Neural progenitor cell (in vitro differentiated cells): ENCODE measurements around the gene B4GALT5. TPM values are rescaled to one million over a fixed set of nuclear protein-coding genes. Genes with fewer than 3 reads are reported as not detected.
"Not testable (repeated sequence)": the region's sequence is repeated elsewhere in the genome, so short reads cannot be mapped to it uniquely, and the experiment has no call there.

Experiments used
- DNase-seq: peaks from one replicate; pipeline ENCODE4 v3.0.0-alpha.2; 2016; ENCODE audit warnings: low spot score
- H2AFZ ChIP-seq: fragments of 200-600 bp; sonication (generic); replicated peaks from 2 replicates; pipeline ENCODE4 v1.6.1; 2016; ENCODE audit warnings: antibody characterized with exemption
- H3F3A ChIP-seq: fragments of 200-600 bp; sonication (generic); 2 replicates; pipeline ENCODE4 v1.6.1; 2016; ENCODE audit warnings: antibody characterized with exemption, low read depth
- H3K27ac ChIP-seq: fragments of 200-600 bp; sonication (generic); 2 replicates; pipeline ENCODE4 v1.5.1; 2016; ENCODE audit warnings: mild to moderate bottlenecking
- H3K27me3 ChIP-seq: fragments of 200-600 bp; sonication (generic); 2 replicates; pipeline ENCODE4 v1.6.1; 2016; ENCODE audit warnings: mild to moderate bottlenecking, moderate library complexity
- H3K36me3 ChIP-seq: fragments of 200-600 bp; sonication (generic); 2 replicates; pipeline ENCODE4 v1.5.1; 2016
- H3K4me1 ChIP-seq: fragments of 200-600 bp; sonication (generic); 2 replicates; pipeline ENCODE4 v1.6.1; 2016; ENCODE audit warnings: mixed run types
- H3K4me2 ChIP-seq: fragments of 200-600 bp; sonication (generic); 2 replicates; pipeline ENCODE4 v1.6.1; 2016
- H3K4me3 ChIP-seq: fragments of 200-600 bp; sonication (generic); 2 replicates; pipeline ENCODE4 v1.5.1; 2016
- H3K79me2 ChIP-seq: fragments of 200-600 bp; sonication (generic); 2 replicates; pipeline ENCODE4 v1.6.1; 2016; ENCODE audit warnings: low read depth
- H3K9ac ChIP-seq: fragments of 200-600 bp; sonication (generic); 2 replicates; pipeline ENCODE4 v1.6.1; 2016
- H3K9me3 ChIP-seq: fragments of 200-600 bp; sonication (generic); 2 replicates; pipeline ENCODE4 v1.5.1; 2016; ENCODE audit warnings: low read depth
- H4K20me1 ChIP-seq: fragments of 200-600 bp; sonication (generic); 2 replicates; pipeline ENCODE4 v1.6.1; 2016; ENCODE audit warnings: low read depth
- H3K27ac Mint-ChIP-seq: 3 replicates; pipeline ENCODE4 v1.8.0; 2021; ENCODE audit warnings: mixed read lengths
- H3K27me3 Mint-ChIP-seq: 2 replicates; pipeline ENCODE4 v1.8.0; 2022; ENCODE audit warnings: low read depth, mild to moderate bottlenecking, inconsistent platforms, moderate library complexity, mixed read lengths; ENCODE audit not compliant: insufficient read depth
- H3K36me3 Mint-ChIP-seq: 3 replicates; pipeline ENCODE4 v1.8.0; 2021; ENCODE audit warnings: mixed read lengths
- H3K4me1 Mint-ChIP-seq: 3 replicates; pipeline ENCODE4 v1.8.0; 2021; ENCODE audit warnings: mixed read lengths
- H3K4me3 Mint-ChIP-seq: 3 replicates; pipeline ENCODE4 v1.8.0; 2021; ENCODE audit warnings: mild to moderate bottlenecking, moderate library complexity, mixed read lengths
- H3K9me3 Mint-ChIP-seq: 3 replicates; pipeline ENCODE4 v1.8.0; 2020; ENCODE audit warnings: mixed read lengths
- EZH2 ChIP-seq: fragments of 200-600 bp; sonication (generic); IDR thresholded peaks from 2 replicates; pipeline ENCODE4 v1.6.1; 2017; ENCODE audit warnings: antibody characterized with exemption, mild to moderate bottlenecking, moderate library complexity
- EZH2phosphoT487 ChIP-seq: fragments of 200-600 bp; sonication (generic); IDR thresholded peaks from 2 replicates; pipeline ENCODE4 v1.6.1; 2017; ENCODE audit warnings: antibody characterized with exemption
- total RNA-seq: library from RNA; depleted of rRNA; stranded (reverse); fragments of >200 nt; gene quantifications from 2 replicates; pipeline ENCODE4 v1.2.3, GENCODE V29; 2015; ENCODE audit warnings: low replicate concordance
- TF ChIP-seq, protein P1 (sequence below): fragments of 200-600 bp; sonication (generic); IDR thresholded peaks from 2 replicates; pipeline ENCODE4 v1.5.1; 2017; ENCODE audit warnings: antibody characterized with exemption, mild to moderate bottlenecking

Gene B4GALT5
- total RNA-seq, 1 donor from 2014 or later, result 60.1 TPM

DNA sequence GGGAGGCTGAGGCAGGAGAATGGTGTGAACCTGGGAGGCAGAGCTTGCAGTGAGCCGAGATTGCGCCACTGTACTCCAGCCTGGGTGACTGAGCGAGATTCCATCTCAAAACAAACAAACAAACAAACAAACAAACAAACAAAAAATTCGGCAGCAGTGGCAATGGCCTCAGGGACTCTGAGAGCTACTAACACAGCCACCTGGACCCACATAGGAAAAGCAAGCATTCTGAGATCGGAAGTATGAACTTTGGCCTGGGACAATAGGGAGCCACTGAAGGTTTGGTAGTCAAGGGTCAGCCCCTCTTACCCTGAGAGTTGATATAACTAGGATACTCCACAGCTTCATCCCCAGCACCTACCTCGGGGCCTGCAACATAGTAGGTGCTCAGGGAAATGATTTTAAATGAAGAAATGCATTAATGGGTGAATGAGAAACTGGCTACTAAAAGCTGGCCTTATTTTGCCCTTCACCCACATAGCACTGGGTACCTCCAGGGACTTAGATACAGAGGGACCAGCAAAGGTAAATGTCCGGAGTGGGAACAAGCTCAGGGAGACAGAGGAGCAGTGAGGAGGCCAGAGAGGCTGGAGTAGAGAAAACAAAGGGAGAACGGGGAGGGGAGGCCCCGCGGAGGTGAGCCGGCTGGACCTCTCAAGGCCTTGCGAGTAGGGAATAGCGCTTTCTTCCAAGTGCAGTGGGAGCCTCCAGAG, 99.2 kb downstream of the B4GALT5 start:
- Histone ChIP-seq H3K27ac (no peak overlapping the region), H3K4me2 (no peak overlapping the region), H3K79me2 (no peaks in the 10 kb centered on the region), H3K36me3 (no peaks in the 10 kb centered on the region), H3K4me1 (no peaks in the 10 kb centered on the region), H3K4me3 (no peak overlapping the region), H3K27me3 (no peaks in the 10 kb centered on the region), H3F3A (no peaks in the 10 kb centered on the region), H4K20me1 (no peaks in the 10 kb centered on the region), H3K9me3 (no peaks in the 10 kb centered on the region), H3K9ac (no peak overlapping the region), H2AFZ (no peak overlapping the region)
- no peak overlapping the region for H3K4me3 Mint-ChIP-seq
- H3K27me3 Mint-ChIP-seq, result peaks cover 15% of the 10 kb centered on the region
- TF ChIP-seq, protein P1, sequence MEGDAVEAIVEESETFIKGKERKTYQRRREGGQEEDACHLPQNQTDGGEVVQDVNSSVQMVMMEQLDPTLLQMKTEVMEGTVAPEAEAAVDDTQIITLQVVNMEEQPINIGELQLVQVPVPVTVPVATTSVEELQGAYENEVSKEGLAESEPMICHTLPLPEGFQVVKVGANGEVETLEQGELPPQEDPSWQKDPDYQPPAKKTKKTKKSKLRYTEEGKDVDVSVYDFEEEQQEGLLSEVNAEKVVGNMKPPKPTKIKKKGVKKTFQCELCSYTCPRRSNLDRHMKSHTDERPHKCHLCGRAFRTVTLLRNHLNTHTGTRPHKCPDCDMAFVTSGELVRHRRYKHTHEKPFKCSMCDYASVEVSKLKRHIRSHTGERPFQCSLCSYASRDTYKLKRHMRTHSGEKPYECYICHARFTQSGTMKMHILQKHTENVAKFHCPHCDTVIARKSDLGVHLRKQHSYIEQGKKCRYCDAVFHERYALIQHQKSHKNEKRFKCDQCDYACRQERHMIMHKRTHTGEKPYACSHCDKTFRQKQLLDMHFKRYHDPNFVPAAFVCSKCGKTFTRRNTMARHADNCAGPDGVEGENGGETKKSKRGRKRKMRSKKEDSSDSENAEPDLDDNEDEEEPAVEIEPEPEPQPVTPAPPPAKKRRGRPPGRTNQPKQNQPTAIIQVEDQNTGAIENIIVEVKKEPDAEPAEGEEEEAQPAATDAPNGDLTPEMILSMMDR, result no peak
- TF ChIP-seq EZH2phosphoT487, result no peak
- TF ChIP-seq EZH2, result no peak
- H3K9me3 Mint-ChIP-seq, result no peaks in the 10 kb centered on the region
- H3K27ac Mint-ChIP-seq, result peak overlapping the region; percentile 21
- H3K36me3 Mint-ChIP-seq, result no peaks in the 10 kb centered on the region
- H3K4me1 Mint-ChIP-seq, result peaks cover 8% of the 10 kb centered on the region
- no peak for DNase-seq

GRCh38 chr20:49612127-49612738, 101.4 kb downstream of the B4GALT5 start:
- Histone ChIP-seq H3K4me3 (no peak overlapping the region), H3F3A (no peaks in the 10 kb centered on the region), H3K79me2 (no peaks in the 10 kb centered on the region), H3K9ac (no peak overlapping the region), H3K27ac (no peak overlapping the region), H3K4me2 (no peak overlapping the region), H3K9me3 (no peaks in the 10 kb centered on the region), H3K36me3 (no peaks in the 10 kb centered on the region), H2AFZ (no peak overlapping the region), H3K4me1 (no peaks in the 10 kb centered on the region), H4K20me1 (no peaks in the 10 kb centered on the region), H3K27me3 (no peaks in the 10 kb centered on the region)
- TF ChIP-seq, protein P1, result no peak
- no peak for TF ChIP-seq EZH2
- no peak for TF ChIP-seq EZH2phosphoT487
- no peak for DNase-seq
- no peaks in the 10 kb centered on the region for H3K36me3 Mint-ChIP-seq
- H3K4me3 Mint-ChIP-seq, result no peak overlapping the region
- H3K9me3 Mint-ChIP-seq, result no peaks in the 10 kb centered on the region
- peaks cover 25% of the 10 kb centered on the region for H3K27me3 Mint-ChIP-seq
- H3K4me1 Mint-ChIP-seq, result peaks cover 8% of the 10 kb centered on the region
- H3K27ac Mint-ChIP-seq, result no peak overlapping the region

DNA sequence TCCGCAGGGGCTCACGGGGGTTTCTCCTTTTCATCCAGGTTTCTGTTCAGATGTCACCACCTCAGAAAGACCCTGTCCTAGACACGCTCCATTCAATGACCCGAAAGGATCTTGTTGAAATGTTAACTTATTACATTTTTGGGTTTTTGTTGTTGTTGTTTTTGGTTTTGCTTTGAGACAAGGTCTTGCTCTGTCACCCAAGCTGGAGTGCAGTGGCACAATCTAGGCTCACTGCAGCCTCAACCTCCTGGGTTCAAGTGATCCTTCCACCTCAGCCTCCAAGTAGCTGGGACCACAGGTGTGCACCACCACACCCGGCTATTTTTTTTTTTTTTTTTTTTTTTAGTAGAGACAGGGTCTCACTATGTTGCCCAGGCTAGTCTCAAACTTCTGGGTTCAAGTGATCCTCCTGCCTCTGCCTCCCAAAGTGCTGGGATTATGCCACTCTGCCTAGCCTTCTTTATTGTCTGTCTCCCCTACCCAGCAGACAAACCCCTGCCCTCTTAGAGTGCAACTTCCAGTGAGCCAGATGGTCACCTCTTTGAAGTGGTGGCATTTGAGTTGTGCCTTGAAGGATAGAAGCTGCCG, 102.0 kb downstream of the B4GALT5 start:
- H3K9me3 ChIP-seq, H3K4me1 ChIP-seq, H3K4me3 ChIP-seq, H3F3A ChIP-seq, H3K9me3 Mint-ChIP-seq, H3K27ac ChIP-seq, H3K27me3 ChIP-seq, H4K20me1 ChIP-seq, H3K79me2 ChIP-seq, H3K4me1 Mint-ChIP-seq, H3K36me3 ChIP-seq, H3K27ac Mint-ChIP-seq, DNase-seq, H3K36me3 Mint-ChIP-seq, H3K9ac ChIP-seq: not testable (repeated sequence)
- peak overlapping the region; percentile 66 for H3K4me2 ChIP-seq
- peak overlapping the region; percentile 58 for H2AFZ ChIP-seq
- Mint-ChIP-seq H3K4me3 (peak overlapping the region; percentile 43), H3K27me3 (peaks cover 25% of the 10 kb centered on the region)
